Ishikawa (cell line): ENCODE data around the gene ATRNL1.

Source experiments
- CEBPB ChIP-seq: IDR thresholded peaks from 2 replicates; pipeline ENCODE4 v1.6.1; 2012
- CREB1 ChIP-seq: IDR thresholded peaks from 2 replicates; pipeline ENCODE4 v1.6.1; 2012; ENCODE audit warnings: low read depth
- EGR1 ChIP-seq: IDR thresholded peaks from 2 replicates; pipeline ENCODE4 v1.6.1; 2012
- EP300 ChIP-seq: IDR thresholded peaks from 2 replicates; pipeline ENCODE4 v1.6.1; 2012; ENCODE audit warnings: borderline replicate concordance
- FOXM1 ChIP-seq: IDR thresholded peaks from 2 replicates; pipeline ENCODE4 v1.6.1; 2012; ENCODE audit warnings: low read depth, borderline replicate concordance
- NFIC ChIP-seq: IDR thresholded peaks from 2 replicates; pipeline ENCODE4 v1.6.1; 2012
- RAD21 ChIP-seq: IDR thresholded peaks from 2 replicates; pipeline ENCODE4 v1.6.1; 2012; ENCODE audit warnings: low read depth
- TAF1 ChIP-seq: IDR thresholded peaks from 2 replicates; pipeline ENCODE4 v1.6.1; 2012; ENCODE audit warnings: low read depth, mild to moderate bottlenecking
- TCF12 ChIP-seq: IDR thresholded peaks from 2 replicates; pipeline ENCODE4 v1.6.1; 2012; ENCODE audit warnings: low read depth
- TEAD4 ChIP-seq: IDR thresholded peaks from 2 replicates; pipeline ENCODE4 v1.6.1; 2012
- YY1 ChIP-seq: IDR thresholded peaks from 2 replicates; pipeline ENCODE4 v1.6.1; 2012; ENCODE audit warnings: low read depth
- ZBTB7A ChIP-seq: IDR thresholded peaks from 2 replicates; pipeline ENCODE4 v1.6.1; 2012; ENCODE audit warnings: low read depth
- TF ChIP-seq, protein P1 (sequence below): IDR thresholded peaks from 2 replicates; pipeline ENCODE4 v1.6.1; 2012; ENCODE audit warnings: low read depth, mild to moderate bottlenecking
- TF ChIP-seq, protein P2 (sequence below): IDR thresholded peaks from 2 replicates; pipeline ENCODE4 v1.6.1; 2012
- TF ChIP-seq, protein P3 (sequence below): IDR thresholded peaks from 2 replicates; pipeline ENCODE4 v1.6.1; 2012

The ATRNL1 gene

DNA sequence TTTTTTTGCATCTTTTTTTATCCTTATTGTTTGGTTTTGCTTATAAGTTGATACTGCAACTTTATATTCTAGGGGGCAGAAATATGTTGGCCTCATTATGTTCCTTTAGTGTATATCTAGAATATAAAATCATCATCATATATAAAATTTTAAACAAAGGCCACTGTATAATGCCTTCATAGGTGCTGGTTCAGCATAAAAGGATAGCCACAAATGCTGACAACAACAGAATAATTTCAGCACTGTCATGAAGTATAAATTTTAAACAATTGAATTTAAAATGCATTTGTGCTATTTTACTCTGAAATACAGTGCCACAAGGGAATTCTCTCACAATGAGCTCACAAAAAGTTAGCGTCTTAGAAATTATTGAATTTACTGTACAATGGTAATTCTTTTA is 285.9 kb downstream of the ATRNL1 start:
- TF ChIP-seq, protein P1, sequence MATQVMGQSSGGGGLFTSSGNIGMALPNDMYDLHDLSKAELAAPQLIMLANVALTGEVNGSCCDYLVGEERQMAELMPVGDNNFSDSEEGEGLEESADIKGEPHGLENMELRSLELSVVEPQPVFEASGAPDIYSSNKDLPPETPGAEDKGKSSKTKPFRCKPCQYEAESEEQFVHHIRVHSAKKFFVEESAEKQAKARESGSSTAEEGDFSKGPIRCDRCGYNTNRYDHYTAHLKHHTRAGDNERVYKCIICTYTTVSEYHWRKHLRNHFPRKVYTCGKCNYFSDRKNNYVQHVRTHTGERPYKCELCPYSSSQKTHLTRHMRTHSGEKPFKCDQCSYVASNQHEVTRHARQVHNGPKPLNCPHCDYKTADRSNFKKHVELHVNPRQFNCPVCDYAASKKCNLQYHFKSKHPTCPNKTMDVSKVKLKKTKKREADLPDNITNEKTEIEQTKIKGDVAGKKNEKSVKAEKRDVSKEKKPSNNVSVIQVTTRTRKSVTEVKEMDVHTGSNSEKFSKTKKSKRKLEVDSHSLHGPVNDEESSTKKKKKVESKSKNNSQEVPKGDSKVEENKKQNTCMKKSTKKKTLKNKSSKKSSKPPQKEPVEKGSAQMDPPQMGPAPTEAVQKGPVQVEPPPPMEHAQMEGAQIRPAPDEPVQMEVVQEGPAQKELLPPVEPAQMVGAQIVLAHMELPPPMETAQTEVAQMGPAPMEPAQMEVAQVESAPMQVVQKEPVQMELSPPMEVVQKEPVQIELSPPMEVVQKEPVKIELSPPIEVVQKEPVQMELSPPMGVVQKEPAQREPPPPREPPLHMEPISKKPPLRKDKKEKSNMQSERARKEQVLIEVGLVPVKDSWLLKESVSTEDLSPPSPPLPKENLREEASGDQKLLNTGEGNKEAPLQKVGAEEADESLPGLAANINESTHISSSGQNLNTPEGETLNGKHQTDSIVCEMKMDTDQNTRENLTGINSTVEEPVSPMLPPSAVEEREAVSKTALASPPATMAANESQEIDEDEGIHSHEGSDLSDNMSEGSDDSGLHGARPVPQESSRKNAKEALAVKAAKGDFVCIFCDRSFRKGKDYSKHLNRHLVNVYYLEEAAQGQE: no peak
- TF ChIP-seq NFIC (no peak), CEBPB (no peak), TCF12 (no peak), FOXM1 (no peak), EGR1 (no peak), ZBTB7A (no peak)
- TF ChIP-seq, protein P2, sequence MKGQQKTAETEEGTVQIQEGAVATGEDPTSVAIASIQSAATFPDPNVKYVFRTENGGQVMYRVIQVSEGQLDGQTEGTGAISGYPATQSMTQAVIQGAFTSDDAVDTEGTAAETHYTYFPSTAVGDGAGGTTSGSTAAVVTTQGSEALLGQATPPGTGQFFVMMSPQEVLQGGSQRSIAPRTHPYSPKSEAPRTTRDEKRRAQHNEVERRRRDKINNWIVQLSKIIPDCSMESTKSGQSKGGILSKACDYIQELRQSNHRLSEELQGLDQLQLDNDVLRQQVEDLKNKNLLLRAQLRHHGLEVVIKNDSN: no peak
- TF ChIP-seq, protein P3, sequence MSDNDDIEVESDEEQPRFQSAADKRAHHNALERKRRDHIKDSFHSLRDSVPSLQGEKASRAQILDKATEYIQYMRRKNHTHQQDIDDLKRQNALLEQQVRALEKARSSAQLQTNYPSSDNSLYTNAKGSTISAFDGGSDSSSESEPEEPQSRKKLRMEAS: no peak

DNA sequence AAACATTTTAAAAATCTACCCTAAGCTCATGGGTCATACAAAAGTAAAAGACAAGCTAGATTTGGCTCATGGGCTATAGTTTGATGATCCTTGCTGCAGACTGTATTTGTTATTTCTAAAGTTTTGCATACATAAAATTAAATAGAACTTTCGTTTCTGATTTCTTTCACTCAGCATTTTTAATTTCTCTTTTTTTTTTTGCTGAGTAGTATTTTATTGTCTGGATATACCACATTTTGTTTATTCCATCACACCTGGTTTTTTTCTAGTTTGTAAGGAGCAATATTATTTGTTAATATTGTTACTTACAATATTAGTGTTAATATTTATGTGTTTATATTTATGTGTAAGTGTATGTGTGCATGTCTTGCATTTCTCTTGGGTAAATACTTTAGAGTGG is 291.5 kb downstream of the ATRNL1 start:
- TF ChIP-seq ZBTB7A (no peak), RAD21 (no peak), TAF1 (no peak), NFIC (no peak), TEAD4 (no peak), YY1 (no peak), CREB1 (no peak), CEBPB (no peak), EP300 (no peak), EGR1 (no peak), FOXM1 (no peak), TCF12 (no peak)
- TF ChIP-seq, protein P2: no peak
- TF ChIP-seq, protein P1: no peak

DNA sequence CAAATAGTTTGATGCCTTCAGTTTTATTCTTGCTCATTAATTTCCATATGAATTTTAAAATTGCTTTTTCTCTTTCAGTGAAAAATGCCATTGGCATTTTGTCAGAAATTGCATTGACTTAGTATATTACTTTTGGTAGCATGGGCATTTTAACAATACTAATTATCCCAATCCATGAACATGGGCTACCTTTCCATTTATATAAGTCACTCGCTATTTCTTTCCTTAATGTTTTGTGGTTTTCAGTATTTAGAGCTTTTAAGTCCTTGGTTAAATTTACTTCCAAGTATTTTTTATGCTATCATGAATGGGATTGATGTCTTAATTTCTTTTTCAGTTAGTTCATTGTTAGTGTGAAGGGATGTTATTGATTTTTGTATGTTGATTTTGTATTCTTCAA is 297.4 kb downstream of the ATRNL1 start:
- TF ChIP-seq, protein P1: no peak
- TF ChIP-seq, protein P2: no peak
- TF ChIP-seq TAF1: no peak
- TF ChIP-seq NFIC: no peak
- no peak for TF ChIP-seq TCF12
- no peak for TF ChIP-seq RAD21
- TF ChIP-seq, protein P3: no peak
- TF ChIP-seq ZBTB7A: no peak
- no peak for TF ChIP-seq EP300
- TF ChIP-seq CREB1: no peak
- TF ChIP-seq YY1: no peak
- no peak for TF ChIP-seq CEBPB
- TF ChIP-seq FOXM1: no peak
- TF ChIP-seq EGR1: no peak
- TF ChIP-seq TEAD4: no peak

DNA sequence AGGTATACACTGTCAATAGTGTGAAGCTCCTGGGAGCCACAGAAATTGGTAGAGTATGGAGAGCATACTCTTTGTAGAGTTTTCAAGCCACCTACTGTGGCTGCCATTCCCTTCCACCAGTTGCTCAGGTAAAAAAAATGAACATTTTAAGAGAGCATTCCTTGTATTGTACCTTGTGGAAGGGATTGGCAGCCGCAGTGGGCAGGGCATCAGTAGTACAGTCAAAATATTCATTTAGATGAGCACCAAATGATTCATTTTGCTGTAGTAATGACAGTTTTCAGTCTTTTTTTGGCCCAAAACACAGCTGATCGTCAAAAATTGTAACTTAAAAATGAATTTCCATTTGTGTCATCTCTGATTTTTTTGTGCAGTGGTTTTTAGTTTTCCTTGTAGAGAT is 304.9 kb downstream of the ATRNL1 start:
- no peak for TF ChIP-seq TCF12
- no peak for TF ChIP-seq CEBPB
- TF ChIP-seq ZBTB7A: no peak
- TF ChIP-seq YY1: no peak
- TF ChIP-seq EP300: no peak
- TF ChIP-seq, protein P1: no peak
- TF ChIP-seq TAF1: no peak
- TF ChIP-seq NFIC: no peak
- no peak for TF ChIP-seq TEAD4
- TF ChIP-seq, protein P2: no peak
